Transverse colon (tissue), 4 donors: ENCODE measurements around the gene PPARD. TPM values are rescaled to one million over a fixed set of nuclear protein-coding genes. Genes with fewer than 3 reads are reported as not detected.

ENCODE experiments used
- DNase-seq: peaks from one replicate; pipeline ENCODE4 v3.0.0-alpha.2; 2019
- H3K27ac ChIP-seq, 4 donors: fragments of 200-600 bp; sonication (generic); 2 replicates each; pipeline ENCODE4 v1.5.1; 2016 to 2018; ENCODE audit warnings: inconsistent platforms in 4 of 4
- H3K27me3 ChIP-seq: fragments of 200-600 bp; sonication (generic); 2 replicates; pipeline ENCODE4 v1.5.1; 2017; ENCODE audit warnings: inconsistent platforms
- H3K36me3 ChIP-seq, 4 donors: fragments of 200-600 bp; sonication (generic); 2 replicates each; pipeline ENCODE4 v1.5.1; 2017 to 2019; ENCODE audit warnings: inconsistent platforms in 4 of 4
- H3K4me1 ChIP-seq, 4 donors: fragments of 200-600 bp; sonication (generic); 2 replicates each; pipeline ENCODE4 v1.5.1; 2017 to 2020; ENCODE audit warnings: inconsistent platforms in 4 of 4
- H3K4me3 ChIP-seq, 4 donors: fragments of 200-600 bp; sonication (generic); 1 replicate in 1 of 4; 2 replicates in 3 of 4; pipeline versions ENCODE4 v1.5.1 to v1.6.1; 2017 to 2019; ENCODE audit warnings: inconsistent platforms in 4 of 4
- H3K9me3 ChIP-seq, 2 donors: fragments of 200-600 bp; sonication (generic); 2 replicates each; pipeline ENCODE4 v1.5.1; 2017 to 2019; ENCODE audit warnings: inconsistent platforms in 2 of 2
- CTCF ChIP-seq, 5 experiments: fragments of 200-600 bp in 3 of 5; fragments of 450-650 bp in 2 of 5; sonication (generic) in 3 of 5; IDR thresholded peaks; 1 replicate in 2 of 5; 2 replicates in 3 of 5; pipeline ENCODE4 v1.5.1; 2016 to 2017; ENCODE audit warnings: antibody characterized with exemption in 5 of 5, inconsistent platforms in 3 of 5, mild to moderate bottlenecking in 2 of 5, moderate library complexity in 1 of 5
- EP300 ChIP-seq: sonication (generic); formaldehyde crosslinking; IDR thresholded peaks from one replicate; pipeline ENCODE4 v1.6.1; 2017; ENCODE audit warnings: antibody characterized with exemption, low read depth
- POLR2A ChIP-seq: fragments of 450-650 bp; IDR thresholded peaks from one replicate; pipeline ENCODE4 v1.6.1; 2016; ENCODE audit warnings: antibody characterized with exemption, mild to moderate bottlenecking, moderate library complexity
- POLR2AphosphoS5 ChIP-seq, 3 donors: sonication (generic); formaldehyde crosslinking; IDR thresholded peaks; one replicate each; pipeline ENCODE4 v1.6.1; 2016; ENCODE audit warnings: antibody characterized with exemption in 3 of 3
- WGBS, 2 donors: methylation state at CpG; one replicate each; pipeline ENCODE4 v1.1.5; 2018; ENCODE audit warnings: low coverage in 1 of 2; 5-methylcytosine and 5-hydroxymethylcytosine counted together
- in situ Hi-C, 4 donors: fragments of 200-750 bp; cut with MboI; loops; one replicate each; pipeline versions ENCODE4 v1.15.0 to v1.15.1; 2017; ENCODE audit warnings: low sequenced_read_pairs in 3 of 4, low pct_ligation_motif_present in 1 of 4, low pct_unique_long_range_greater_than_20kb in 1 of 4
- intact Hi-C: fragments of 100-400 bp; cut with DNase I; formaldehyde crosslinking; loops from one replicate; pipeline ENCODE4 v1.15.1; 2023; ENCODE audit warnings: low total_unique reads
- total RNA-seq, 4 donors: library from RNA; depleted of rRNA; stranded (reverse); fragments of >200 nt; gene quantifications; one replicate each; pipeline ENCODE4 v1.1.0, GENCODE V29; 2016

Gene PPARD
- total RNA-seq, 4 donors from 2014 or later = 19.8 to 110 (median 29.3) TPM

- TF ChIP-seq POLR2AphosphoS5 (IDR thresholded peaks at IDR 0.05) (no peak), EP300 (no peak), POLR2A (no peak), CTCF (IDR thresholded peaks at IDR 0.05) (no peak)
- Histone ChIP-seq H3K27me3 (no peaks in the 10 kb centered on the region), H3K4me1 (peaks cover 9 to 21% (median 16%) of the 10 kb centered on the region in 4 donors), H3K36me3 (no peaks in the 10 kb centered on the region), H3K4me3 (no peak overlapping the region), H3K9me3 (no peaks in the 10 kb centered on the region), H3K27ac (no peak overlapping the region)
- WGBS, 2 donors = 84 to 90% methylated on average over 5 to 9 of the region's 9 CpGs
- DNase-seq = no peak
- in situ Hi-C loops (loop anchor here in 1 of 4 donors (5.0 kb wide), 1 partner anchor 112 kb away; the partner anchor contains the start of gene PPARD), intact Hi-C loops (loop anchor here (1.0 to 10.0 kb wide), 3 partner anchors 13 to 1030 kb away; partner anchors contain the start of genes PPARD and RPS10)
These were observed 112.2 kb downstream of the PPARD start for GRCh38 chr6:35454391-35455110.

DNA sequence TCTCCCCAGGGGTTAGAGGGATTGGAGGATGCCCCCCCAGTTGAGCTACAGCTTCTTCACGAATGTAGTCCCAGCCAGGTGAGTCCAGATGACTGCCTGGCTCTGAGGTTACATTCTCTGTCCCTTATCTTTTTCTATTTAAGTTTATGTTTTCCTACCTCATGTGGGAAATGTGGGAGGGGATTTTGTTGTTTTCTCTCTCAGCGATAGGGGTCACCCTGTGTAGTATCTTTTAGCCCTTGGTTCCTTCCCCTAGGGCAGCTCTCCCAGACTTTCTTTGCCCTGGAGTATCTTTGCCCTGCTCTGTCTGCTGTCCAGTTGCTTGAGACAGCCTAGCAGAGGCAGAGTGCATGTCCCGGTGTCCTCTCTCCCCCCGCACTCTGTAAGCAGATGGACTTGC lies 115.5 kb downstream of the PPARD start:
- DNase-seq = no peak
- Histone ChIP-seq H3K4me1 (peaks cover 5 to 9% (median 7%) of the 10 kb centered on the region in 4 donors), H3K27ac (no peak overlapping the region), H3K9me3 (no peaks in the 10 kb centered on the region), H3K4me3 (no peak overlapping the region), H3K27me3 (no peaks in the 10 kb centered on the region), H3K36me3 (no peaks in the 10 kb centered on the region)
- WGBS, 2 donors = 83 to 95% methylated on average over 1 to 4 of the region's 4 CpGs
- no peak for TF ChIP-seq CTCF (IDR thresholded peaks at IDR 0.05)
- no peak for TF ChIP-seq POLR2A
- TF ChIP-seq EP300 = no peak
- TF ChIP-seq POLR2AphosphoS5 (IDR thresholded peaks at IDR 0.05) = no peak
- intact Hi-C loops = loop anchor here (10.0 kb wide), 1 partner anchor 1033 kb away; the partner anchor contains the start of gene RPS10
- in situ Hi-C loops = no loop called here

GRCh38 chr6:35461270-35461669 lies 118.9 kb downstream of the PPARD start:
- Histone ChIP-seq H3K9me3 (no peaks in the 10 kb centered on the region), H3K27me3 (no peaks in the 10 kb centered on the region), H3K4me3 (no peak overlapping the region), H3K27ac (no peak overlapping the region), H3K4me1 (no peaks in the 10 kb centered on the region), H3K36me3 (no peaks in the 10 kb centered on the region)
- in situ Hi-C loops (no loop called here), intact Hi-C loops (no loop called here)
- no peak for DNase-seq
- TF ChIP-seq CTCF (IDR thresholded peaks at IDR 0.05) (no peak), POLR2A (no peak), EP300 (no peak), POLR2AphosphoS5 (IDR thresholded peaks at IDR 0.05) (no peak)
- WGBS, 2 donors = 33 to 76% methylated on average over 1 to 3 of the region's 3 CpGs

GRCh38 chr6:35463292-35463691 lies 120.9 kb downstream of the PPARD start:
- 88 to 93% methylated on average over 4 of the region's 4 CpGs for WGBS, 2 donors
- no peak for TF ChIP-seq CTCF (IDR thresholded peaks at IDR 0.05)
- no peak for TF ChIP-seq POLR2A
- no peak for TF ChIP-seq EP300
- TF ChIP-seq POLR2AphosphoS5 (IDR thresholded peaks at IDR 0.05) = no peak
- intact Hi-C loops (no loop called here), in situ Hi-C loops (no loop called here)
- Histone ChIP-seq H3K4me3 (no peak overlapping the region), H3K9me3 (no peaks in the 10 kb centered on the region), H3K27ac (no peak overlapping the region), H3K27me3 (no peaks in the 10 kb centered on the region), H3K36me3 (no peaks in the 10 kb centered on the region), H3K4me1 (peaks cover 0 to 6% (median 0%) of the 10 kb centered on the region in 4 donors)
- DNase-seq = no peak
